Spleen (tissue), 11 donors: ENCODE results near the gene SMARCC2. TPM values are rescaled to one million over a fixed set of nuclear protein-coding genes. Genes with fewer than 3 reads are reported as not detected.

Experiments
- DNase-seq: peaks from one replicate; pipeline ENCODE4 v3.0.0-alpha.2; 2020
- H3K27ac ChIP-seq, 8 donors: fragments of 200-600 bp; sonication (generic) in 7 of 8; 1 replicate in 4 of 8; 2 replicates in 4 of 8; pipeline versions ENCODE4 v1.5.0 to v1.8.0; 2016 to 2021; ENCODE audit warnings: inconsistent platforms in 4 of 8, mild to moderate bottlenecking in 4 of 8, moderate library complexity in 1 of 8
- H3K27me3 ChIP-seq, 7 donors: fragments of 200-600 bp; sonication (generic) in 6 of 7; replicated peaks in 1 of 7; 1 replicate in 4 of 7; 2 replicates in 3 of 7; pipeline versions ENCODE4 v1.5.0 to v1.8.0; 2016 to 2021; ENCODE audit warnings: inconsistent platforms in 3 of 7, mild to moderate bottlenecking in 1 of 7
- H3K36me3 ChIP-seq, 6 donors: fragments of 200-600 bp; sonication (generic) in 5 of 6; 1 replicate in 4 of 6; 2 replicates in 2 of 6; pipeline versions ENCODE4 v1.5.0 to v1.8.0; 2016 to 2021; ENCODE audit warnings: inconsistent platforms in 2 of 6
- H3K4me1 ChIP-seq, 6 donors: fragments of 200-600 bp; sonication (generic) in 5 of 6; 1 replicate in 3 of 6; 2 replicates in 3 of 6; pipeline versions ENCODE4 v1.5.0 to v1.8.0; 2016 to 2021; ENCODE audit warnings: inconsistent platforms in 3 of 6
- H3K4me3 ChIP-seq, 8 donors: fragments of 200-600 bp; sonication (generic) in 7 of 8; 1 replicate in 4 of 8; 2 replicates in 4 of 8; pipeline versions ENCODE4 v1.5.0 to v1.8.0; 2016 to 2021; ENCODE audit warnings: inconsistent platforms in 4 of 8, mild to moderate bottlenecking in 4 of 8, moderate library complexity in 2 of 8
- H3K9me3 ChIP-seq, 8 donors: fragments of 200-600 bp; sonication (generic) in 7 of 8; 1 replicate in 4 of 8; 2 replicates in 4 of 8; pipeline versions ENCODE4 v1.5.0 to v1.8.0; 2016 to 2021; ENCODE audit warnings: inconsistent platforms in 4 of 8
- POLR2A ChIP-seq, 3 donors: fragments of 450-650 bp; IDR thresholded peaks; one replicate each; pipeline ENCODE4 v1.5.1; 2017; ENCODE audit warnings: antibody characterized with exemption in 3 of 3, mild to moderate bottlenecking in 1 of 3
- POLR2AphosphoS5 ChIP-seq, 3 donors: sonication (generic); formaldehyde crosslinking; IDR thresholded peaks; one replicate each; pipeline ENCODE4 v1.5.1; 2017; ENCODE audit warnings: antibody characterized with exemption in 3 of 3
- WGBS, 5 donors: extraction: QIAGEN DNeasy Blood & Tissue Kit in 3 of 5; methylation state at CpG; one replicate each; pipeline versions ENCODE4 v1.1.5 to v1.1.7; 2013 to 2018; 5-methylcytosine and 5-hydroxymethylcytosine counted together
- intact Hi-C: fragments of 100-400 bp; cut with DNase I; formaldehyde crosslinking; loops from one replicate; pipeline ENCODE4 v1.15.0; 2023; ENCODE audit warnings: low total_unique reads
- polyA plus RNA-seq, 3 donors: library from polyadenylated mRNA; stranded (reverse); fragments of 200-250 nt; gene quantifications; one replicate each; pipeline ENCODE4 v1.2.1, GENCODE V29; 2013
- total RNA-seq, 7 donors: library from RNA; depleted of rRNA in 3 of 7; stranded (reverse); fragments of >200 nt in 3 of 7; fragmentation: NEBNext Ultra II Directional in 4 of 7; extraction: Animal tissue kit (Norgen Biotek cat#: 25700) in 4 of 7; gene quantifications; one replicate each; pipeline versions ENCODE4 v1.1.0 to v1.2.1, GENCODE V29; 2016 to 2021
- TF ChIP-seq, protein P1 (sequence below), 11 experiments: fragments of 200-600 bp in 7 of 11; fragments of 450-650 bp in 4 of 11; sonication (generic) in 4 of 11; IDR thresholded peaks in 8 of 11; conservative IDR thresholded peaks in 3 of 11; 1 replicate in 7 of 11; 2 replicates in 4 of 11; pipeline versions ENCODE4 v1.4.0 to v1.8.0; 2016 to 2021; ENCODE audit warnings: antibody characterized with exemption in 11 of 11, inconsistent platforms in 4 of 11, mild to moderate bottlenecking in 1 of 11
- donor health status: healthy with polysubstance abuse.
- donor health status: DM: no; HTN: no; CAD: no; lungs with moderate emphysema.
- donor health status: DM: no; HTN: no; CAD: no.
- donor health status: Bipolar disorder and iron deficiency.
- donor health status: healthy.
- donor health status: DM: no; HTN: no; CAD: no.
- donor health status: DM: yes; HTN: yes; CAD: no.

SMARCC2 gene
- total and polyA plus RNA-seq, 10 donors, result 8.5 to 121 (median 97.7) TPM

DNA sequence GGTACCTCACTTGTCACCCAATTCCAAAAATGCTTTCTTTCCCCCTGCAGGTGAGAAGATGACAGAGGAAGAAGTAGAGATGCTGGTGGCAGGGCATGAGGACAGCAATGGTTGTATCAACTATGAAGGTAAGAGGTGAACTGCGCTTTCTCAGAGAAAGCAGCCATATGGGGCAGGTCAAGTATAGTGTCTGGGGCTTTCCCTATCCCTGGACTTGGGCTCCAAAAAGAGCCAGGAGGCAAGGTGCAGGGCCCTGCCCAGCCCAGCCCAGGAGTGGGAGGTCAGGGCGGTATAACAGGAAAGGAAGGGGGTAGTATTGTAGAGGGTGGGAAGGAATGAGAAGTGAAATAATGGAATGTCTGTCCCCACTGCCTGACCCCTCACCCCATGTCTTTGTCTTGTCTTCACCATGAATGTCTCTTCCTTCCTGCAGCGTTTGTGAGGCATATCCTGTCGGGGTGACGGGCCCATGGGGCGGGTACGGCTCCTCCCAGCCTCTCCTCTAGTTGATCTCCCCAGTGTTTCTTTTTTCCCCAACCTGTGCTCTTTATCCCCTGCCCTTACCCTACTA lies 29.0 kb downstream of the SMARCC2 start:
- intact Hi-C loops, result no loop called here
- Histone ChIP-seq H3K27ac (peak overlapping the region; percentile 70 to 99 (median 95)), H3K9me3 (no peaks in the 10 kb centered on the region), H3K27me3 (no peaks in the 10 kb centered on the region), H3K36me3 (peaks cover 0 to 60% (median 58%) of the 10 kb centered on the region in 6 donors), H3K4me3 (peak overlapping the region; percentile 66 to 88 (median 71)), H3K4me1 (peaks cover 22 to 65% (median 52%) of the 10 kb centered on the region in 6 donors)
- WGBS, 5 donors, result 18 to 26% (median 20%) methylated on average over 7 of the region's 7 CpGs
- TF ChIP-seq, protein P1, sequence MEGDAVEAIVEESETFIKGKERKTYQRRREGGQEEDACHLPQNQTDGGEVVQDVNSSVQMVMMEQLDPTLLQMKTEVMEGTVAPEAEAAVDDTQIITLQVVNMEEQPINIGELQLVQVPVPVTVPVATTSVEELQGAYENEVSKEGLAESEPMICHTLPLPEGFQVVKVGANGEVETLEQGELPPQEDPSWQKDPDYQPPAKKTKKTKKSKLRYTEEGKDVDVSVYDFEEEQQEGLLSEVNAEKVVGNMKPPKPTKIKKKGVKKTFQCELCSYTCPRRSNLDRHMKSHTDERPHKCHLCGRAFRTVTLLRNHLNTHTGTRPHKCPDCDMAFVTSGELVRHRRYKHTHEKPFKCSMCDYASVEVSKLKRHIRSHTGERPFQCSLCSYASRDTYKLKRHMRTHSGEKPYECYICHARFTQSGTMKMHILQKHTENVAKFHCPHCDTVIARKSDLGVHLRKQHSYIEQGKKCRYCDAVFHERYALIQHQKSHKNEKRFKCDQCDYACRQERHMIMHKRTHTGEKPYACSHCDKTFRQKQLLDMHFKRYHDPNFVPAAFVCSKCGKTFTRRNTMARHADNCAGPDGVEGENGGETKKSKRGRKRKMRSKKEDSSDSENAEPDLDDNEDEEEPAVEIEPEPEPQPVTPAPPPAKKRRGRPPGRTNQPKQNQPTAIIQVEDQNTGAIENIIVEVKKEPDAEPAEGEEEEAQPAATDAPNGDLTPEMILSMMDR (IDR thresholded peaks at IDR 0.05 in 8 of 11, conservative IDR thresholded peaks at IDR 0.05 in 3 of 11), result no peak
- TF ChIP-seq POLR2AphosphoS5 (IDR thresholded peaks at IDR 0.05) (peak in 2 of 3 donors; percentile 65 to 77), POLR2A (IDR thresholded peaks at IDR 0.05) (no peak)
- peak; percentile 86 for DNase-seq

DNA sequence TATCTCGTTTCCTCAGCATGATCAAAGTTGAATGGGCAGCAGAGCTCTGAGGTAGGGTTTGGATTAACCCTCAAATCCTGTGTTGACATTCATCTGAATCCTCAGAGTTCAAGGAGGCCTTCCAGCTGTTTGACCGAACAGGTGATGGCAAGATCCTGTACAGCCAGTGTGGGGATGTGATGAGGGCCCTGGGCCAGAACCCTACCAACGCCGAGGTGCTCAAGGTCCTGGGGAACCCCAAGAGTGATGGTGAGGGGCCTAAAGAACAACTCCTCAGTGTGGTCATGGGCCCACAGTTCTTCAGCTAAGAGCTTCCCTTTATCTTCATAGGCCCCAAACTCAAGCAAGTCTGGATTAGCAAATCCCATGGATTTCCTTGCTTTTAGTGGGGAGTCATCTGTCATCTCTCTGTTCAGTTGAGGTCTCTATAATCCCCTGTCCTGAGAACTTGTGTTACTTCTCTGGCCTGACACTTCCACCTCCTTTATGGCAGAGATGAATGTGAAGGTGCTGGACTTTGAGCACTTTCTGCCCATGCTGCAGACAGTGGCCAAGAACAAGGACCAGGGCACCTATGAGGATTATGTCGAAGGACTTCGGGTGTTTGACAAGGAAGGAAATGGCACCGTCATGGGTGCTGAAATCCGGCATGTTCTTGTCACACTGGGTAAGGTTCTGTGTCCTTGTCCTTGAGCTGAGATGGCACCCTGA lies 29.6 kb downstream of the SMARCC2 start:
- Histone ChIP-seq H3K36me3 (peaks cover 0 to 53% (median 51%) of the 10 kb centered on the region in 6 donors), H3K4me1 (peaks cover 22 to 65% (median 52%) of the 10 kb centered on the region in 6 donors), H3K4me3 (peak overlapping the region; percentile 66 to 88 (median 71)), H3K27ac (peak overlapping the region; percentile 87 to 99 (median 95)), H3K27me3 (no peaks in the 10 kb centered on the region), H3K9me3 (no peaks in the 10 kb centered on the region)
- intact Hi-C loops, result no loop called here
- DNase-seq, result no peak
- no peak for TF ChIP-seq POLR2A (IDR thresholded peaks at IDR 0.05)
- TF ChIP-seq POLR2AphosphoS5 (IDR thresholded peaks at IDR 0.05), result no peak
- TF ChIP-seq, protein P1 (IDR thresholded peaks at IDR 0.05 in 8 of 11, conservative IDR thresholded peaks at IDR 0.05 in 3 of 11), result no peak
- WGBS, 5 donors, result 9 to 42% (median 25%) methylated on average over 6 to 8 of the region's 8 CpGs

DNA sequence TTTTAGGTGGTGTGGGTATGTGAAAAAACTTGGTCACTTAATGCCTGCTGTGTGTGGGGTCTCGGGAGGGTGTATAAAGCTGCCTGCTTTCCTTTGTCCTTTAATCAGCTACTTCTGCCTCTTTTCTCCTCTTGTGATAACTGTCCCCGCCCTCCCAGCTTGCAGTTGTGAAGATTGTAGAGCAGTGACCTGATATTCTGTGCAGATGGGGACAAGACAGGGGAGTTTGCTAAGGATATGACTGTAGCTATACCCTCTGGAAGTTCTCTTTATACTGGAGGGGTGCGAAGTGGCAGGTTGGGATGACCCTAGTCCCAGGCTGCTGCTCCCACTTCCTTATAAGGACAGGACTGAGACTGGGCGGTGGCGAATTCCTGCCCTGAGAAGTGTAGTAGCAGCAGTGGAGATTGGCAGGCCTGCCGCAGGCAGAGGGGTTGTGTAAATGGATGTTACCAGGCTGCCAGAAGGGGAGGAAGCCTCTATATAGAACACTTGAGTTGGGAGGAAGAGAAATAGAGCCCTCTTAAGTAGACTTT lies 30.3 kb downstream of the SMARCC2 start:
- Histone ChIP-seq H3K4me3 (peak overlapping the region; percentile 66 to 88 (median 71)), H3K4me1 (peaks cover 22 to 71% (median 53%) of the 10 kb centered on the region in 6 donors), H3K9me3 (no peaks in the 10 kb centered on the region), H3K36me3 (peaks cover 0 to 47% (median 45%) of the 10 kb centered on the region in 6 donors), H3K27me3 (no peaks in the 10 kb centered on the region), H3K27ac (peak overlapping the region; percentile 87 to 99 (median 95))
- peak; percentile 86 for DNase-seq
- TF ChIP-seq, protein P1 (IDR thresholded peaks at IDR 0.05 in 8 of 11, conservative IDR thresholded peaks at IDR 0.05 in 3 of 11), result no peak
- TF ChIP-seq POLR2A (IDR thresholded peaks at IDR 0.05) (peak in 1 of 3 donors; percentile 49), POLR2AphosphoS5 (IDR thresholded peaks at IDR 0.05) (peak in 2 of 3 donors; percentile 67 to 79)
- WGBS, 5 donors, result 0 to 3% (median 1%) methylated on average over 6 of the region's 6 CpGs
- intact Hi-C loops, result no loop called here
